Parathyroid adenoma (tissue), 2 donors: ENCODE data around the gene NOC4L.

Experiments
- H2AFZ ChIP-seq: fragments of 300-600 bp; sonication (generic); one replicate; pipeline ENCODE4 v1.7.0; 2017; ENCODE audit warnings: antibody characterized with exemption, mild to moderate bottlenecking
- H3K27ac ChIP-seq: fragments of 300-600 bp; sonication (generic); one replicate; pipeline ENCODE4 v1.7.0; 2017
- H3K27me3 ChIP-seq: fragments of 300-600 bp; sonication (generic); one replicate; pipeline ENCODE4 v1.7.0; 2017; ENCODE audit warnings: low read length; ENCODE audit not compliant: control insufficient read depth, insufficient read depth
- H3K36me3 ChIP-seq: fragments of 300-600 bp; sonication (generic); one replicate; pipeline ENCODE4 v1.7.0; 2017; ENCODE audit warnings: low read length; ENCODE audit not compliant: control insufficient read depth, insufficient read depth
- H3K4me1 ChIP-seq: fragments of 300-600 bp; sonication (generic); one replicate; pipeline ENCODE4 v1.7.0; 2017; ENCODE audit warnings: control low read depth
- H3K4me2 ChIP-seq: fragments of 300-600 bp; sonication (generic); one replicate; pipeline ENCODE4 v1.7.0; 2017; ENCODE audit warnings: low read length
- H3K4me3 ChIP-seq: fragments of 300-600 bp; sonication (generic); one replicate; pipeline ENCODE4 v1.7.0; 2017; ENCODE audit warnings: low read depth, low read length
- H3K79me2 ChIP-seq: fragments of 300-600 bp; sonication (generic); one replicate; pipeline ENCODE4 v1.7.0; 2017; ENCODE audit warnings: control low read depth
- H3K9ac ChIP-seq: fragments of 300-600 bp; sonication (generic); one replicate; pipeline ENCODE4 v1.7.0; 2017; ENCODE audit warnings: mild to moderate bottlenecking
- H3K9me3 ChIP-seq: fragments of 300-600 bp; sonication (generic); one replicate; pipeline ENCODE4 v1.7.0; 2017; ENCODE audit warnings: low read length; ENCODE audit not compliant: control insufficient read depth
- TF ChIP-seq, protein P1 (sequence below): fragments of 300-600 bp; sonication (generic); IDR thresholded peaks from one replicate; pipeline ENCODE4 v1.7.0; 2017; ENCODE audit warnings: antibody characterized with exemption, mild to moderate bottlenecking
- donor health status: primary hyperparathyroidism.

The NOC4L gene

DNA sequence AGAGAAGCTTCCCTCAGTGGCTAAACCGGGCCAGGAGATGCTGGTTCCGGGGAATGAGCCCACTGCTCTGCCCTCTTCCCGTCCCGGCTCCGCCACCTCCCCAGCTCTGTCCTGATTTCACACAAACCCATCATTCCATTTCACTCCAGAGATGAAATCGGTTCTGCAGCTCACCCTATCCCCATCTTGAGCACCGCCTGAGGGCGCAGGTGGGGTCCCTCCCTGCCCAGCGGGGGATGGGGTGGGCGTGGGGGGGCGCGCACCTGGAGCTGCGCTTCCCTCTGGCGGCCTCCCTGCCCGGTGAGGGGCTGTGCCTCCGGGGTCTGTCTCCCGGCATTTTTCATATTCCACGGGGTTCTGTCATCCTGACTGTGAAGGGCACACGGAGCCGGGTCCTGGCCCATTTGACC lies 44.7 kb downstream of the NOC4L start:
- H3K27ac ChIP-seq, result peak overlapping the region; percentile 78
- no peaks in the 10 kb centered on the region for H3K79me2 ChIP-seq
- H3K27me3 ChIP-seq, result no peaks in the 10 kb centered on the region
- no peak overlapping the region for H3K9ac ChIP-seq
- H3K4me1 ChIP-seq, result peaks cover 7% of the 10 kb centered on the region
- TF ChIP-seq, protein P1, sequence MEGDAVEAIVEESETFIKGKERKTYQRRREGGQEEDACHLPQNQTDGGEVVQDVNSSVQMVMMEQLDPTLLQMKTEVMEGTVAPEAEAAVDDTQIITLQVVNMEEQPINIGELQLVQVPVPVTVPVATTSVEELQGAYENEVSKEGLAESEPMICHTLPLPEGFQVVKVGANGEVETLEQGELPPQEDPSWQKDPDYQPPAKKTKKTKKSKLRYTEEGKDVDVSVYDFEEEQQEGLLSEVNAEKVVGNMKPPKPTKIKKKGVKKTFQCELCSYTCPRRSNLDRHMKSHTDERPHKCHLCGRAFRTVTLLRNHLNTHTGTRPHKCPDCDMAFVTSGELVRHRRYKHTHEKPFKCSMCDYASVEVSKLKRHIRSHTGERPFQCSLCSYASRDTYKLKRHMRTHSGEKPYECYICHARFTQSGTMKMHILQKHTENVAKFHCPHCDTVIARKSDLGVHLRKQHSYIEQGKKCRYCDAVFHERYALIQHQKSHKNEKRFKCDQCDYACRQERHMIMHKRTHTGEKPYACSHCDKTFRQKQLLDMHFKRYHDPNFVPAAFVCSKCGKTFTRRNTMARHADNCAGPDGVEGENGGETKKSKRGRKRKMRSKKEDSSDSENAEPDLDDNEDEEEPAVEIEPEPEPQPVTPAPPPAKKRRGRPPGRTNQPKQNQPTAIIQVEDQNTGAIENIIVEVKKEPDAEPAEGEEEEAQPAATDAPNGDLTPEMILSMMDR, result no peak
- peak overlapping the region; percentile 97 for H3K4me2 ChIP-seq
- no peaks in the 10 kb centered on the region for H3K36me3 ChIP-seq
- H3K4me3 ChIP-seq, result peak overlapping the region; percentile 61
- peak overlapping the region; percentile 96 for H2AFZ ChIP-seq
- no peaks in the 10 kb centered on the region for H3K9me3 ChIP-seq

DNA sequence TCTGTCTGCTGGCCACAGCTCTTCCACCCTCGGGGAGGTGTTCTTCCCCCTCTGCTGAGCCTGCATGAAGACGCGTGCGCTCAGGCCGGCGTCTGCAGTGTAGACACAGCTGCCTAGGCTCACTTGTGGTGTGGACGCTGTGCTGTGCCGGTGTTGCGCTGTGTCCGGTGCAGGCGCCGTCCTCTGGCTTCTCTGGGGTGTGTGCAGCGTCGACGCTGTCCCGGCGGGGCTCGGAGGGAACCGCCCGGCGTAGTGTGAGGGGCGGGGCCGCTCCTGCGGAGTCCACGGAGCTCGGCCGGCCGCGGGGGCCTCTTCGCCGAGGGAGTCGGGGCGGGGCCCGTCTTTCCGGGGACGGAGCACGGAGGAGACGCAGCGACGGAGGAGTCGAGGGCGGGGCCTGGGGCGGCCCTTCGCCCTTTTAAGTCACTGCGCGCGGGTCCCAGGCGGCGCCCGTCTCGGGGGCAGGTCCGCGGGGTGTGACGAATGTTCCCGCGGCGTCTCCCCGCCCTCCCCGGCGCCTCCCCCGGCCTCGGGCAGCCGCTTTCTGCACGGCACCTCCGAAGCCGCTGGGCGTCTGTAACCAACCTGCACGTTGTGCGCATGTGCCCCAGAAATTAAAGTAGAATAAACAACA lies 45.2 kb downstream of the NOC4L start:
- Histone ChIP-seq H3K9me3 (no peaks in the 10 kb centered on the region), H3K9ac (peak overlapping the region; percentile 72), H3K4me3 (peak overlapping the region; percentile 61), H2AFZ (peak overlapping the region; percentile 96), H3K4me1 (peaks cover 7% of the 10 kb centered on the region), H3K27me3 (no peaks in the 10 kb centered on the region), H3K4me2 (peak overlapping the region; percentile 97), H3K79me2 (no peaks in the 10 kb centered on the region), H3K27ac (peak overlapping the region; percentile 78), H3K36me3 (no peaks in the 10 kb centered on the region)
- TF ChIP-seq, protein P1, result no peak

DNA sequence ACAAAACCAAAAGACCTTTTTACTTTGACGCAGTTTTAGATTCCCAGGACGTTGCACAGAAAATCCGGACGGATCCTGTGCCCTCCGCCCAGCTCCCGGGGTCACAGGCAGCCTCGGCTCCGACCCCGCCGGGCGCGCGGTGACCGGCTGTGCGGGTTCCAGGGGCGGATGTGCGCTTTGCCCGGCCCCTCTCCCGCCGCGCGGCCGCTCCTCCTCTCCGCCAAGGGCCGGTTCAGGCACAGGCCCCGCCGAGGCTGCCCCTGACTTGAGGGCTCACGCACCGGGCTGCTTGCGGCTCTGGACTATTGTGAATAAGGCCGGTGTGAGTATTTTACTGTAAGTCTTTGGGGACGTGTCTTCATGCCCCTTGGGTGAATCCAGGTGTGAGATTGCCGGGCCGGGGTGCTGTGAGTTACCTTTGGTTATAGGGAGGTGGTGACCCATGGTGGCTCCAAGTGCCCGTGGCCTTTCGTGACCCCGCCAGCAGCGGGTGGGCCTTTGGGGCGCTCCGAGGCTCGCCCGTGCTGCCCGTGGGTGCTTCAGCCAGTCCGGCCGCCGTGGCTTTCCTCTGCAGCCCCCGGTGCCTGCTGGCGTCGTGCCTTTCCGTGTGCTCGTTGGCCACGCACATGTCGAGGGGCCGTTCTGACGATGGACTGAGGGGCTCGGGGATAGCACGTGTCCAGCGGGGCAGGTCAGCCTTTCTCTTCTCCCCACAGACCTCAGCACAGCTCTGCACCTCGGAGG lies 45.9 kb downstream of the NOC4L start:
- Histone ChIP-seq H2AFZ (peak overlapping the region; percentile 96), H3K9me3 (no peaks in the 10 kb centered on the region), H3K36me3 (no peaks in the 10 kb centered on the region), H3K4me3 (peak overlapping the region; percentile 61), H3K4me1 (peaks cover 7% of the 10 kb centered on the region), H3K9ac (peak overlapping the region; percentile 72), H3K4me2 (peak overlapping the region; percentile 97), H3K27ac (peak overlapping the region; percentile 78), H3K27me3 (no peaks in the 10 kb centered on the region), H3K79me2 (no peaks in the 10 kb centered on the region)
- TF ChIP-seq, protein P1, result no peak

DNA sequence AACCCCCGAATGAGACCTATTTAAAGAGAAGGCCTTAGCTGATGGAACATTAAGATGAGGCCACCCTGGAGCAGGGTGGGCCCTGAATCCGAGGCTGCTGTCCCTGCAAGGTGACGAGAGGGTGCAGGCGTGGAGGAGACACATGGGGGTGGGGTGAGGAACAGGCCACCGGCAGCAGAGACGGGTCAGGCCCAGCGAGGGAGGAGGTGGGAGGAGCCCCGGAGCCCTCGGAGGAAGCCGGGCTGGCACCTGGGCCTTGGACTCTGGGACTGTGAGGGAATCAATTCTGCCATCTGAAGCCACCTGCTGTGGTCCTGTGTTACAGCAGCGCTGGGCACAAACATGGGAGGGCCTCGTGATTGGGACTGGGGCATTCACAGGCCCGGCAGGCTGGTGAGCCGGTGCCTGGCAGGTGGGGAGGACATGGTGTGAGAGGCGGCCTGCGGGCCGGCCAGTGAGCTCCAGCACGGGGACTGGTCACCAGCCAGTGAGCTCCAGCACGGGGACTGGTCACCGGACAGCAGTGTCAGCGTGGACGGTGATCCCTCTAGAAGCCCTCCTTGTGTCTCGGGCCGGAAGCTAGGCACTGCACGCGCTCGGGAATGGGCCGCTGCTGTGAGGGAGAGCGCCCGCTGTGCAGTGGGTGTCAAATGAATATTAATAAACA lies 46.7 kb downstream of the NOC4L start:
- no peak overlapping the region for H3K4me3 ChIP-seq
- no peaks in the 10 kb centered on the region for H3K79me2 ChIP-seq
- no peaks in the 10 kb centered on the region for H3K27me3 ChIP-seq
- peak overlapping the region; percentile 10 for H3K4me2 ChIP-seq
- peaks cover 7% of the 10 kb centered on the region for H3K4me1 ChIP-seq
- TF ChIP-seq, protein P1, result no peak
- H3K9ac ChIP-seq, result no peak overlapping the region
- no peaks in the 10 kb centered on the region for H3K36me3 ChIP-seq
- no peak overlapping the region for H3K27ac ChIP-seq
- no peak overlapping the region for H2AFZ ChIP-seq
- no peaks in the 10 kb centered on the region for H3K9me3 ChIP-seq
